Lower lobe of right lung (tissue), 2 donors: ENCODE results near the gene TIGAR. TPM values are rescaled to one million over a fixed set of nuclear protein-coding genes. Genes with fewer than 3 reads are reported as not detected.

Experiments used
- ATAC-seq, 2 donors: fragments of 200-7000 bp; cut with Tn5 transposase; one replicate each; pipeline ENCODE4 v1.9.1; 2020 to 2022; ENCODE audit warnings: mild to moderate bottlenecking in 2 of 2, moderate library complexity in 2 of 2
- DNase-seq: peaks from one replicate; pipeline ENCODE4 v3.0.0-alpha.2; 2020
- H3K27ac ChIP-seq: fragments of 200-600 bp; one replicate; pipeline ENCODE4 v1.8.0; 2022
- H3K27me3 ChIP-seq: fragments of 200-600 bp; one replicate; pipeline ENCODE4 v1.8.0; 2022; ENCODE audit warnings: low read depth
- H3K36me3 ChIP-seq: fragments of 200-600 bp; one replicate; pipeline ENCODE4 v1.8.0; 2022; ENCODE audit warnings: mild to moderate bottlenecking
- H3K4me1 ChIP-seq: fragments of 200-600 bp; one replicate; pipeline ENCODE4 v1.8.0; 2022
- H3K4me3 ChIP-seq: fragments of 200-600 bp; one replicate; pipeline ENCODE4 v1.8.0; 2022; ENCODE audit warnings: mild to moderate bottlenecking
- H3K9me3 ChIP-seq: fragments of 200-600 bp; one replicate; pipeline ENCODE4 v1.8.0; 2022
- CTCF ChIP-seq: fragments of 200-600 bp; IDR thresholded peaks from one replicate; pipeline ENCODE4 v1.8.0; 2022; ENCODE audit warnings: antibody characterized with exemption, mild to moderate bottlenecking
- intact Hi-C: fragments of 100-400 bp; cut with DNase I; formaldehyde crosslinking; loops from one replicate; pipeline ENCODE4 v1.11.0; 2022
- total RNA-seq: library from RNA; stranded (reverse); fragmentation: NEBNext Ultra II Directional; extraction: Animal tissue kit (Norgen Biotek cat#: 25700); gene quantifications from one replicate; pipeline ENCODE4 v1.2.1, GENCODE V29; 2021
- donor health status: DM: no; HTN: yes; CAD: no; lungs with severe emphysema.

Gene TIGAR
- total RNA-seq, 1 donor from 2014 or later, result 18.6 TPM

- DNase-seq, result no peak
- intact Hi-C loops, result no loop called here
- no peak for TF ChIP-seq CTCF
- no peak overlapping the region for H3K27ac ChIP-seq
- H3K4me1 ChIP-seq, result peaks cover 50% of the 10 kb centered on the region
- H3K4me3 ChIP-seq, result no peak overlapping the region
- ATAC-seq, result no peak
- H3K9me3 ChIP-seq, result no peaks in the 10 kb centered on the region
- H3K27me3 ChIP-seq, result peaks cover 6% of the 10 kb centered on the region
- peaks cover 72% of the 10 kb centered on the region for H3K36me3 ChIP-seq
These were observed 39.8 kb upstream of the TIGAR start for GRCh38 chr12:4281173-4281654.

GRCh38 chr12:4282103-4282891 is 38.7 kb upstream of the TIGAR start:
- no peak overlapping the region for H3K4me3 ChIP-seq
- H3K27ac ChIP-seq, result no peak overlapping the region
- H3K9me3 ChIP-seq, result no peaks in the 10 kb centered on the region
- H3K4me1 ChIP-seq, result peaks cover 48% of the 10 kb centered on the region
- no peaks in the 10 kb centered on the region for H3K27me3 ChIP-seq
- no peak for TF ChIP-seq CTCF
- intact Hi-C loops, result no loop called here
- DNase-seq, result no peak
- peaks cover 83% of the 10 kb centered on the region for H3K36me3 ChIP-seq
- ATAC-seq, result no peak

- H3K27me3 ChIP-seq, result no peaks in the 10 kb centered on the region
- DNase-seq (no peak), ATAC-seq (no peak)
- TF ChIP-seq CTCF, result no peak
- no peak overlapping the region for H3K4me3 ChIP-seq
- no peaks in the 10 kb centered on the region for H3K9me3 ChIP-seq
- H3K4me1 ChIP-seq, result peaks cover 46% of the 10 kb centered on the region
- no peak overlapping the region for H3K27ac ChIP-seq
- peaks cover 84% of the 10 kb centered on the region for H3K36me3 ChIP-seq
- intact Hi-C loops, result no loop called here
These were observed 38.0 kb upstream of the TIGAR start for GRCh38 chr12:4282892-4283511.

- ATAC-seq (no peak), DNase-seq (no peak)
- Histone ChIP-seq H3K27ac (no peak overlapping the region), H3K36me3 (peaks cover 89% of the 10 kb centered on the region), H3K4me1 (peaks cover 46% of the 10 kb centered on the region), H3K9me3 (no peaks in the 10 kb centered on the region), H3K4me3 (no peak overlapping the region), H3K27me3 (no peaks in the 10 kb centered on the region)
- TF ChIP-seq CTCF, result no peak
- intact Hi-C loops, result no loop called here
These were observed 37.3 kb upstream of the TIGAR start for GRCh38 chr12:4283512-4284255.

- Histone ChIP-seq H3K36me3 (peaks cover 95% of the 10 kb centered on the region), H3K4me1 (peaks cover 40% of the 10 kb centered on the region), H3K27ac (no peak overlapping the region), H3K9me3 (no peaks in the 10 kb centered on the region), H3K27me3 (no peaks in the 10 kb centered on the region), H3K4me3 (no peak overlapping the region)
- DNase-seq, result no peak
- no peak for TF ChIP-seq CTCF
- ATAC-seq, result no peak
- intact Hi-C loops, result no loop called here
These were observed 36.7 kb upstream of the TIGAR start for GRCh38 chr12:4284306-4284705.
